GM23338 (cell line): Measurements from ENCODE around the gene ADAD2. TPM values are rescaled to one million over a fixed set of nuclear protein-coding genes. Genes with fewer than 3 reads are reported as not detected.

Experiments
- ATAC-seq: fragments of 200-7000 bp; cut with Tn5 transposase; 3 replicates; pipeline ENCODE4 v1.9.1; 2020
- DNase-seq: peaks from one replicate; pipeline ENCODE4 v3.0.0-alpha.2; 2015; ENCODE audit warnings: low spot score
- H2AFZ ChIP-seq: fragments of 200-600 bp; sonication (generic); 2 replicates; pipeline ENCODE4 v1.8.0; 2016; ENCODE audit warnings: antibody characterized with exemption, mild to moderate bottlenecking, moderate library complexity
- H3F3A ChIP-seq: fragments of 200-600 bp; sonication (generic); replicated peaks from 2 replicates; pipeline ENCODE4 v1.8.0; 2017; ENCODE audit warnings: antibody characterized with exemption, mixed run types, low read depth
- H3K27ac ChIP-seq: fragments of 200-600 bp; sonication (generic); 2 replicates; pipeline ENCODE4 v1.6.1; 2016; ENCODE audit warnings: low read depth
- H3K27me3 ChIP-seq: fragments of 200-600 bp; sonication (generic); 2 replicates; pipeline ENCODE4 v1.8.0; 2016; ENCODE audit warnings: mild to moderate bottlenecking, mixed run types, moderate library complexity; ENCODE audit not compliant: insufficient read depth
- H3K36me3 ChIP-seq: fragments of 200-600 bp; sonication (generic); 2 replicates; pipeline ENCODE4 v1.8.0; 2016; ENCODE audit warnings: mild to moderate bottlenecking; ENCODE audit not compliant: insufficient read depth
- H3K4me1 ChIP-seq: fragments of 200-600 bp; sonication (generic); 2 replicates; pipeline ENCODE4 v1.8.0; 2016; ENCODE audit warnings: mild to moderate bottlenecking, moderate library complexity; ENCODE audit not compliant: insufficient read depth
- H3K4me2 ChIP-seq: fragments of 200-600 bp; sonication (generic); 2 replicates; pipeline ENCODE4 v1.7.1; 2017; ENCODE audit warnings: mixed run types
- H3K4me3 ChIP-seq: fragments of 200-600 bp; sonication (generic); 2 replicates; pipeline ENCODE4 v1.6.1; 2016; ENCODE audit warnings: mixed run types
- H3K79me2 ChIP-seq: fragments of 200-600 bp; sonication (generic); replicated peaks from 2 replicates; pipeline ENCODE4 v1.8.0; 2017; ENCODE audit warnings: mild to moderate bottlenecking; ENCODE audit not compliant: insufficient read depth
- H3K9me2 ChIP-seq: fragments of 200-600 bp; sonication (generic); 2 replicates; pipeline ENCODE4 v1.8.0; 2017; ENCODE audit not compliant: insufficient read depth
- H4K20me1 ChIP-seq: fragments of 200-600 bp; sonication (generic); replicated peaks from 2 replicates; pipeline ENCODE4 v1.8.0; 2017; ENCODE audit warnings: mild to moderate bottlenecking; ENCODE audit not compliant: insufficient read depth
- H3K27ac Mint-ChIP-seq: 2 replicates; pipeline ENCODE4 v1.8.0; 2020; ENCODE audit warnings: inconsistent platforms, mild to moderate bottlenecking, moderate library complexity, mixed read lengths
- H3K27me3 Mint-ChIP-seq: 3 replicates; pipeline ENCODE4 v1.8.0; 2022; ENCODE audit warnings: low read depth, mild to moderate bottlenecking, moderate library complexity, mixed read lengths, inconsistent platforms; ENCODE audit not compliant: insufficient read depth, poor library complexity
- H3K36me3 Mint-ChIP-seq: 3 replicates; pipeline ENCODE4 v1.8.0; 2021; ENCODE audit warnings: low read depth, mild to moderate bottlenecking, inconsistent platforms, moderate library complexity, mixed read lengths
- H3K4me1 Mint-ChIP-seq: 3 replicates; pipeline ENCODE4 v1.8.0; 2020; ENCODE audit warnings: mild to moderate bottlenecking, inconsistent platforms, mixed read lengths
- H3K4me3 Mint-ChIP-seq: 3 replicates; pipeline ENCODE4 v1.8.0; 2021; ENCODE audit warnings: moderate library complexity, mild to moderate bottlenecking, inconsistent platforms, mixed read lengths
- H3K9me3 Mint-ChIP-seq: 3 replicates; pipeline ENCODE4 v1.8.0; 2020; ENCODE audit warnings: moderate library complexity, mild to moderate bottlenecking, inconsistent platforms, mixed read lengths
- EZH2 ChIP-seq: fragments of 200-600 bp; sonication (generic); IDR thresholded peaks from one replicate; pipeline ENCODE4 v1.8.0; 2017; ENCODE audit warnings: antibody characterized with exemption, mild to moderate bottlenecking, low read depth; ENCODE audit not compliant: unreplicated experiment
- POLR2AphosphoS5 ChIP-seq: IDR thresholded peaks from 2 replicates; pipeline ENCODE4 v1.6.1; 2016; ENCODE audit warnings: antibody characterized with exemption, low read depth
- STAT1 ChIP-seq: IDR thresholded peaks from one replicate; pipeline ENCODE4 v1.6.1; 2016; ENCODE audit warnings: antibody characterized with exemption; ENCODE audit not compliant: unreplicated experiment
- ZNF331 ChIP-seq: fragments of 250-450 bp; sonication (Bioruptor Pico); IDR thresholded peaks from 2 replicates; pipeline ENCODE4 v1.5.0; 2020; ENCODE audit warnings: low read depth, mild to moderate bottlenecking, moderate library complexity
- polyA plus RNA-seq: library from polyadenylated mRNA; unstranded; fragments of >200 nt; fragmentation: Nextera tagmentation; extraction: Ambion mirVana; gene quantifications from 2 replicates; pipeline ENCODE4 v1.2.1, GENCODE V29; 2016
- total RNA-seq: library from RNA; depleted of rRNA; stranded (reverse); fragments of >200 nt; shearing (Covaris generic); gene quantifications from 2 replicates; pipeline ENCODE4 v1.2.3, GENCODE V29; 2014
- TF ChIP-seq, protein P1 (sequence below): fragments of 250-450 bp; sonication (Bioruptor Pico); IDR thresholded peaks from 2 replicates; pipeline ENCODE4 v1.5.0; 2020; ENCODE audit warnings: mild to moderate bottlenecking, moderate library complexity
- TF ChIP-seq, protein P2 (sequence below): IDR thresholded peaks from 2 replicates; pipeline ENCODE4 v1.6.1; 2016; ENCODE audit warnings: antibody characterized with exemption
- TF ChIP-seq, protein P3 (sequence below), 2 experiments: fragments of 200-600 bp in 1 of 2; sonication (generic) in 1 of 2; conservative IDR thresholded peaks; 2 replicates each; pipeline versions ENCODE4 v1.5.1 to v1.6.1; 2016 to 2017; ENCODE audit warnings: antibody characterized with exemption in 2 of 2, low read depth in 2 of 2, mild to moderate bottlenecking in 2 of 2, moderate library complexity in 1 of 2

ADAD2 gene
- total and polyA plus RNA-seq, 2 experiments from 2014 or later = 1.6 to 4.5 TPM

DNA sequence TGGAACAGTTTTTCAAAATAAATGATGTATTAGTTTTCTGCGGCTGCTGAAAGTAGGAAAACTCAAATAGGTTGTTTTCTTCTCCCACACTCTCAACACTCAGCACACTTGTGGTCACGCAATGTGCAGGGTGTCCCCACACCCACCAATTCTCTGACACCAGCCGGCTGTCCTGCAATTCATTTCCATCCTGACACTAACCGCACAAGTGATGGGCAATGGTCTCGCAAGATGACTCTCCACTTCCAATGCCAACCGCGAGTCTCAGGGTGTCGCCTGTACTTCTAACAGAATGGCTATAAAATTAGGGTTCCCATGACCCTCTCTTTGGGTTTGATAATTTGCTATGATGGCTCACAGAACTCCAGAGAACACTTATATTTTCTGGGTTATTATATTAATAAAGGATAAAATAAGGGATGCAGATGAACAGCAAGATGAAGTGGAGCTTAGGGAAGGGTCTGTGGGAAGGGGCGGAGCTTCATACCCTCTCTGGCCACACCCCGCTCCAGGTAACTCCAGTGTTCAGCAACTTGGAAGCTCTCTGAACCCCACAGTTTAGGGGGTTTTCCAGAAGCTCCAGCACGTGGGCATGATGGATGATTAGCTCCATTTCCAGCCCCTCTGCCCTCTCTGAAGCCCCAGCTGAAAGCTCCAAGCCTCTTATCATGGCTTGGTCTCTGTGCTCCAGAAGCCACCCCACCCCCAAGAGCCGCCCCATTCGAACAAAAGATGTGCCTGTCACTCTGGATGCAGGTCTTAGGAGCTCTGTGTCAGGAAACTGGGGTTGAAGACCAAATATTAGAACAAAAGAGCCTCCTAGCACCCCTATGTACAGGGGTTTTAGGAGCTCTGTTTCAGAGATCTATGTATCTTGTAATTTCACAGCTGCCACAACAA is 23.9 kb upstream of the ADAD2 start (continued):
- TF ChIP-seq, protein P1, sequence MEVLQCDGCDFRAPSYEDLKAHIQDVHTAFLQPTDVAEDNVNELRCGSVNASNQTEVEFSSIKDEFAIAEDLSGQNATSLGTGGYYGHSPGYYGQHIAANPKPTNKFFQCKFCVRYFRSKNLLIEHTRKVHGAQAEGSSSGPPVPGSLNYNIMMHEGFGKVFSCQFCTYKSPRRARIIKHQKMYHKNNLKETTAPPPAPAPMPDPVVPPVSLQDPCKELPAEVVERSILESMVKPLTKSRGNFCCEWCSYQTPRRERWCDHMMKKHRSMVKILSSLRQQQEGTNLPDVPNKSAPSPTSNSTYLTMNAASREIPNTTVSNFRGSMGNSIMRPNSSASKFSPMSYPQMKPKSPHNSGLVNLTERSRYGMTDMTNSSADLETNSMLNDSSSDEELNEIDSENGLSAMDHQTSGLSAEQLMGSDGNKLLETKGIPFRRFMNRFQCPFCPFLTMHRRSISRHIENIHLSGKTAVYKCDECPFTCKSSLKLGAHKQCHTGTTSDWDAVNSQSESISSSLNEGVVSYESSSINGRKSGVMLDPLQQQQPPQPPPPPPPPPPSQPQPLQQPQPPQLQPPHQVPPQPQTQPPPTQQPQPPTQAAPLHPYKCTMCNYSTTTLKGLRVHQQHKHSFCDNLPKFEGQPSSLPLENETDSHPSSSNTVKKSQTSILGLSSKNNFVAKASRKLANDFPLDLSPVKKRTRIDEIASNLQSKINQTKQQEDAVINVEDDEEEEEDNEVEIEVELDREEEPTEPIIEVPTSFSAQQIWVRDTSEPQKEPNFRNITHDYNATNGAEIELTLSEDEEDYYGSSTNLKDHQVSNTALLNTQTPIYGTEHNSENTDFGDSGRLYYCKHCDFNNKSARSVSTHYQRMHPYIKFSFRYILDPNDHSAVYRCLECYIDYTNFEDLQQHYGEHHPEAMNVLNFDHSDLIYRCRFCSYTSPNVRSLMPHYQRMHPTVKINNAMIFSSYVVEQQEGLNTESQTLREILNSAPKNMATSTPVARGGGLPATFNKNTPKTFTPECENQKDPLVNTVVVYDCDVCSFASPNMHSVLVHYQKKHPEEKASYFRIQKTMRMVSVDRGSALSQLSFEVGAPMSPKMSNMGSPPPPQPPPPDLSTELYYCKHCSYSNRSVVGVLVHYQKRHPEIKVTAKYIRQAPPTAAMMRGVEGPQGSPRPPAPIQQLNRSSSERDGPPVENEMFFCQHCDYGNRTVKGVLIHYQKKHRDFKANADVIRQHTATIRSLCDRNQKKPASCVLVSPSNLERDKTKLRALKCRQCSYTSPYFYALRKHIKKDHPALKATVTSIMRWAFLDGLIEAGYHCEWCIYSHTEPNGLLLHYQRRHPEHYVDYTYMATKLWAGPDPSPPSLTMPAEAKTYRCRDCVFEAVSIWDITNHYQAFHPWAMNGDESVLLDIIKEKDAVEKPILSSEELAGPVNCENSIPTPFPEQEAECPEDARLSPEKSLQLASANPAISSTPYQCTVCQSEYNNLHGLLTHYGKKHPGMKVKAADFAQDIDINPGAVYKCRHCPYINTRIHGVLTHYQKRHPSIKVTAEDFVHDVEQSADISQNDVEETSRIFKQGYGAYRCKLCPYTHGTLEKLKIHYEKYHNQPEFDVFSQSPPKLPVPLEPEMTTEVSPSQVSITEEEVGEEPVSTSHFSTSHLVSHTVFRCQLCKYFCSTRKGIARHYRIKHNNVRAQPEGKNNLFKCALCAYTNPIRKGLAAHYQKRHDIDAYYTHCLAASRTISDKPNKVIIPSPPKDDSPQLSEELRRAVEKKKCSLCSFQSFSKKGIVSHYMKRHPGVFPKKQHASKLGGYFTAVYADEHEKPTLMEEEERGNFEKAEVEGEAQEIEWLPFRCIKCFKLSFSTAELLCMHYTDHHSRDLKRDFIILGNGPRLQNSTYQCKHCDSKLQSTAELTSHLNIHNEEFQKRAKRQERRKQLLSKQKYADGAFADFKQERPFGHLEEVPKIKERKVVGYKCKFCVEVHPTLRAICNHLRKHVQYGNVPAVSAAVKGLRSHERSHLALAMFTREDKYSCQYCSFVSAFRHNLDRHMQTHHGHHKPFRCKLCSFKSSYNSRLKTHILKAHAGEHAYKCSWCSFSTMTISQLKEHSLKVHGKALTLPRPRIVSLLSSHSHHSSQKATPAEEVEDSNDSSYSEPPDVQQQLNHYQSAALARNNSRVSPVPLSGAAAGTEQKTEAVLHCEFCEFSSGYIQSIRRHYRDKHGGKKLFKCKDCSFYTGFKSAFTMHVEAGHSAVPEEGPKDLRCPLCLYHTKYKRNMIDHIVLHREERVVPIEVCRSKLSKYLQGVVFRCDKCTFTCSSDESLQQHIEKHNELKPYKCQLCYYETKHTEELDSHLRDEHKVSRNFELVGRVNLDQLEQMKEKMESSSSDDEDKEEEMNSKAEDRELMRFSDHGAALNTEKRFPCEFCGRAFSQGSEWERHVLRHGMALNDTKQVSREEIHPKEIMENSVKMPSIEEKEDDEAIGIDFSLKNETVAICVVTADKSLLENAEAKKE (CRISPR knock-in tag) = no peak
- no peak for TF ChIP-seq STAT1
- TF ChIP-seq, protein P2, sequence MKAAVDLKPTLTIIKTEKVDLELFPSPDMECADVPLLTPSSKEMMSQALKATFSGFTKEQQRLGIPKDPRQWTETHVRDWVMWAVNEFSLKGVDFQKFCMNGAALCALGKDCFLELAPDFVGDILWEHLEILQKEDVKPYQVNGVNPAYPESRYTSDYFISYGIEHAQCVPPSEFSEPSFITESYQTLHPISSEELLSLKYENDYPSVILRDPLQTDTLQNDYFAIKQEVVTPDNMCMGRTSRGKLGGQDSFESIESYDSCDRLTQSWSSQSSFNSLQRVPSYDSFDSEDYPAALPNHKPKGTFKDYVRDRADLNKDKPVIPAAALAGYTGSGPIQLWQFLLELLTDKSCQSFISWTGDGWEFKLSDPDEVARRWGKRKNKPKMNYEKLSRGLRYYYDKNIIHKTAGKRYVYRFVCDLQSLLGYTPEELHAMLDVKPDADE = no peak
- TF ChIP-seq EZH2 = no peak
- no peak for TF ChIP-seq ZNF331 (CRISPR knock-in tag)
- no peak for TF ChIP-seq POLR2AphosphoS5

DNA sequence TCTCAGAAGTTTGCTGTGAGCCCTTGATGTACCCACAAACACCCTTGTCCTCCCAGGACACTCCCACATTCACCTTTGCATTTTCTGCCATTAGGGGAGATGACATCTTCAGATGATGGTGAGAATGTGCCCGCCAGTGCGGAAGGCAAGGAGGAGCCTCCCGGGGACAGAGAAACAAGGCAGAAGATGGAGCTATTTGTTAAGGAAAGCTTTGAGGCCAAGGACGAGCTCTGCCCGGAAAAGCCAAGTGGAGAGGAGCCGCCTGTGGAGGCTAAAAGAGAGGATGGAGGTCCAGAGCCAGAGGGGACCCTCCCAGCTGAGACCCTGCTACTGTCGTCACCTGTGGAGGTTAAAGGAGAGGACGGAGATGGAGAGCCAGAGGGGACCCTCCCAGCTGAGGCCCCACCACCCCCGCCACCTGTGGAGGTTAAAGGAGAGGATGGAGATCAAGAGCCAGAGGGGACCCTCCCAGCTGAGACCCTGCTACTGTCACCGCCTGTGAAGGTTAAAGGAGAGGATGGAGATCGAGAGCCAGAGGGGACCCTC is 21.1 kb upstream of the ADAD2 start:
- Histone ChIP-seq H2AFZ (no peak overlapping the region), H3K27ac (no peak overlapping the region), H3K79me2 (no peaks in the 10 kb centered on the region), H3K4me2 (no peak overlapping the region), H3K9me2 (no peaks in the 10 kb centered on the region), H3F3A (no peaks in the 10 kb centered on the region), H3K36me3 (no peaks in the 10 kb centered on the region), H3K4me1 (peaks cover 8% of the 10 kb centered on the region), H3K27me3 (no peaks in the 10 kb centered on the region), H4K20me1 (no peaks in the 10 kb centered on the region), H3K4me3 (no peak overlapping the region)
- Mint-ChIP-seq H3K36me3 (no peaks in the 10 kb centered on the region; the same call in 2 of the 3 replicates), H3K27ac (no peak overlapping the region), H3K9me3 (0 out of 3 replicates have a peak, but pooled peaks cover 2% of the 10 kb centered on the region), H3K4me3 (no peak overlapping the region), H3K4me1 (peaks cover 2% of the 10 kb centered on the region; the same call in 1 of the 3 replicates), H3K27me3 (peaks cover 5% of the 10 kb centered on the region)
- ATAC-seq (no peak), DNase-seq (no peak)
- TF ChIP-seq, protein P3, sequence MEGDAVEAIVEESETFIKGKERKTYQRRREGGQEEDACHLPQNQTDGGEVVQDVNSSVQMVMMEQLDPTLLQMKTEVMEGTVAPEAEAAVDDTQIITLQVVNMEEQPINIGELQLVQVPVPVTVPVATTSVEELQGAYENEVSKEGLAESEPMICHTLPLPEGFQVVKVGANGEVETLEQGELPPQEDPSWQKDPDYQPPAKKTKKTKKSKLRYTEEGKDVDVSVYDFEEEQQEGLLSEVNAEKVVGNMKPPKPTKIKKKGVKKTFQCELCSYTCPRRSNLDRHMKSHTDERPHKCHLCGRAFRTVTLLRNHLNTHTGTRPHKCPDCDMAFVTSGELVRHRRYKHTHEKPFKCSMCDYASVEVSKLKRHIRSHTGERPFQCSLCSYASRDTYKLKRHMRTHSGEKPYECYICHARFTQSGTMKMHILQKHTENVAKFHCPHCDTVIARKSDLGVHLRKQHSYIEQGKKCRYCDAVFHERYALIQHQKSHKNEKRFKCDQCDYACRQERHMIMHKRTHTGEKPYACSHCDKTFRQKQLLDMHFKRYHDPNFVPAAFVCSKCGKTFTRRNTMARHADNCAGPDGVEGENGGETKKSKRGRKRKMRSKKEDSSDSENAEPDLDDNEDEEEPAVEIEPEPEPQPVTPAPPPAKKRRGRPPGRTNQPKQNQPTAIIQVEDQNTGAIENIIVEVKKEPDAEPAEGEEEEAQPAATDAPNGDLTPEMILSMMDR (conservative IDR thresholded peaks at IDR 0.05; ENCODE audit: low read depth in 2 of 2) = 0 out of 4 replicates have a peak, but pooled peaks of 1 of the 2 experiments have one; percentile 7
